ENCODE measurements around the gene OPRL1.
A peak's percentile ranks its signal among the peaks of the same experiment; 100 is the strongest.

The OPRL1 gene

DNA sequence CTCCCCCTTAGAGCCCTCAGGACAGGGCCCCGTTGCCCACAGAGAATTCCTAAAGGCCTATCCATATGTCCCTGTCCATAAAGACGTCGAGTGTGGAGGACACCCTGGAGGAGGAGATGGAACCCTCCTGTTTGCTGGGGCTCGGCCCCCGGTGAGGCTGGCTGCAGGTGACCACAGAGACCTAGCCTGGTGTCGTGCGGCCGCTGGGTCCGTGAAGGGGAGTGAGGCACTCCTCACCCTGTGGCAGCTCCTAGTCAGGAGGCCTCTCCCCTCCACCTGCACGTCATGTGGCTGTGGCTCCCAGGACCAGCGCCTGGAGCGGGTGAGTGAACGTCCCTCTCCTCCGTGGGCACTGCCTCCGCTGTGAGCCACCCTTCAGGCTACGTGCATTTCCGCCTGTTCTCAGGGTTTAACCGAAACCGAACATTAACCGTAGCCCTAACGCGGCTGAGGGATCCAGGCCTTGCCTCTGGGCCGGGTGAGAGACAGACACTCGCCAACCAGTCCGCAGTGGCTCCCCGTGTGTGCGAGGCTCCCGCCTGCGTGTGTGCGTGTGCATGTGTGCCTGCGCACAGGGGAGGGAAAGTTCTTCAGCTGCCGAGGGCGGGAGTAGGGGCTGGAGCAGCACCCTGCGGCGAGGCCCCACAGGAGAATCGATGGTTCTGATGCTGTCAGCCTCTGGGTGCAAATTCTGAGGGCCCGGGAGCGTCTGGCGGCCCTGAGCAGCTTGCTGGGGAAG is 22.8 kb upstream of the OPRL1 start:
- no peak for DNase-seq

DNA sequence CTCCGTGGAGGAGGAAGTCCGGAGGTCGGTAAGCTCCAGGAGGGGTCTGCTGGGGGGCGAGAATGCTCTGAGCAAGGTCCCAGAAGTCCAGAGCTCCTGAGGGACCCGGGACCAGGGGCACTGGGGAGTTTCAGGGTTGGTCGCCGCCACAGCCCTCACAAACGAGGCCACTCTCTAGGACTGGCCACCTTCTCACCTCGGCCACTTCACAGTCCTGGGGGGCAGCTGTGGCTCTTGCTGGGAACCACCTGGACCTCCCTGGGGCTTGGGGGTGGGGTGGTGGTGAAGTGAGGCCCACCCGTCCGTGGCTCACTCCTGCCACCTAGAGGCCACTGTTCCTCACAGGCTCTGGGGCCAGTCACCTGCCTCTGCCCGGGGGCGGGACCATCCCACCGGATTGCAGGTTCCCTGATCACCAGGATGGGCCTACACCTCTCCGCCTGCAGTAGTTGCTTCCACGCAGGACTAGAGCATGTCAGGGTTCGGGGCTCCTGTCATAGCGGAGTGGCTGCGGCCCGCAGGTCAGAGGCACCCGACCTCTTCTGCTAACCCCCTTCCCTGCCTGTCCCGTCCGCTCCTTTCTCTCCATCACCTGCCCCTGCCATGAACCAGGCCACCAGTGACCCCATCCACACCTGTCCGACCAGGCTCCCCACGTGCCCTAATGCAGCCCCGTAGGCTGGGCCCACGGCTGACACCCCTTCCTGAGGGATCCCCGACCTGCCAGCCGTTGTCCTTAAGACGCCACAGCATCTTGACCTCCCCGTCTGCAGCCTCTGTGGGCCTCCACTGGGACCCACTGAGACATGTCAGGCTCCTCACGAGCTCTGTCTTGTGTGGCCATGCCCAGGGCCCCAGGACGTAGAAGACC is 22.0 kb upstream of the OPRL1 start:
- peak; percentile 84 for DNase-seq

DNA sequence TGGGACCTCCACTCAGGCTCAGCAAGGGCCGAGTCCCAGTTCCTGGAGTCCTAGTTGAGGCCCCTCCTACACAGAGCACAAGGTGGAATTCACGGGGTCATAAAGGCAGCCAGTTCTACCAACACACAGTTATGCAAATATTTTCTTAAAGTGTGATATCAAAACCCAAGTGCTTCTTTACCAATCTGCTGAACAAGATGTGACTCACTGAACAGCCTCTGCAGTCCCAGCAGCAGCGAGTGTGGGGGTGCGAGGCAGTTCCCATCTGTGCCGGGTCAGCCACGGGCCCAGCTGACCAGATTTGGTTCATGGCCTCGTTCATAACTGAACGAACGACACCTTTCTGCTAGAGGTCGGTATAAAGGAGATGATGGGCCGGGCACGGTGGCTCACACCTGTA is 21.3 kb upstream of the OPRL1 start:
- DNase-seq: no peak

DNA sequence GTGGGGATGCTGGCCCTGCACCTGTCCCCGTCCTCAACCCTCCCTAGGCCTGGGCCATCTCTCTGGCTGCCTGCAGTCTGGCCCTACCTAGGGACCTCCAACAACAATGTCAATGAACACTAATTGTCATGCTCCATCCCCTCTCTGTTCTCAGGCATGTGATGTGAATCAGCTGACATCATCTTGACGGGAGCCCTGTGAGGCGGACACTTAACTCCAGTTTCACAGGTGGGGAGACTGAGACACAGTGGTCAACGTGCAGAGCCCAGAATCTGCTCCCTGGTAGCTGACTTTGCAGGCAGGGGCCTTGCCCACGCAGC is 17.6 kb upstream of the OPRL1 start:
- DNase-seq: no peak

DNA sequence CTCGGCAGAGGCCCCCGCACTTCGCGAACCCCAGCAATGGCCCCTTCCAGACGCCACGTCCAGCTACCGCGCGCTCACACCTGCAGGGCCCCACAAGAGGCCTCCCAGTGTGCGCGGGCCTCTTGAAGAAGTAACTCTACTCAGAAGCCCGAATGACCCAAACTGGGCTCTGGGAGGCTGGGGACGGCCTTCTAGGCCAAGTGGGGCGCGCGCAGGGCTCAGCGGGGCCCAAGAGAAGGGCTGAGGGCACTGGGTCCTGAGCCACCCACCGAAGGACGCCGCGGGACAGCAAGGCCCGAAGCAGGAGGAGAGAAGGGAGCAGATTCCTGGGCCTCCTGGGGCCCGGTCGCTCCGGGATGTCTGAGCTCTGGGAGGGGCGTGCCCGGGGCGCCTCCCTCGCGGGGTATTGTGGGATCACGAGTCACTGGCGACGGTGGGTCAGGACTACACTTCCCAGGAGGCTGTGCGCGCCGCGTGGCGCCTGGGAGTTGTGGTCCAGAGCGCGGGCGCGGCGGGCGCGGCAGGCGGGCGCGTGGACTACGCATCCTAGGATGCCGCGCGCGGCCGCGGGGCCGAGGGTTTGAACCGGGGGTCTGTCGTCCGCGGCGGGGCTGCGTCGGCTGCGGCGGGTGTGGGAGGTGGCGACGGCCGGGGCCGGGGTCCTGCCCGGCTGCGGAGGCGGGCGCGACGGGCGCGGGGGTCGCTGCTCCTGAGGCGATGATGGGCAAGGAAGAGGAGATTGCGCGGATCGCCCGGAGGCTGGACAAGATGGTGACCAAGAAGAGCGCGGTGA is 17.1 kb upstream of the OPRL1 start, which contains the start of gene TCEA2:
TSS of gene TCEA2 (plus strand) at position 603 of the 793 bp plus-strand sequence. CDS start at position 718, 115 bp downstream.
- DNase-seq: peak; percentile 89

DNA sequence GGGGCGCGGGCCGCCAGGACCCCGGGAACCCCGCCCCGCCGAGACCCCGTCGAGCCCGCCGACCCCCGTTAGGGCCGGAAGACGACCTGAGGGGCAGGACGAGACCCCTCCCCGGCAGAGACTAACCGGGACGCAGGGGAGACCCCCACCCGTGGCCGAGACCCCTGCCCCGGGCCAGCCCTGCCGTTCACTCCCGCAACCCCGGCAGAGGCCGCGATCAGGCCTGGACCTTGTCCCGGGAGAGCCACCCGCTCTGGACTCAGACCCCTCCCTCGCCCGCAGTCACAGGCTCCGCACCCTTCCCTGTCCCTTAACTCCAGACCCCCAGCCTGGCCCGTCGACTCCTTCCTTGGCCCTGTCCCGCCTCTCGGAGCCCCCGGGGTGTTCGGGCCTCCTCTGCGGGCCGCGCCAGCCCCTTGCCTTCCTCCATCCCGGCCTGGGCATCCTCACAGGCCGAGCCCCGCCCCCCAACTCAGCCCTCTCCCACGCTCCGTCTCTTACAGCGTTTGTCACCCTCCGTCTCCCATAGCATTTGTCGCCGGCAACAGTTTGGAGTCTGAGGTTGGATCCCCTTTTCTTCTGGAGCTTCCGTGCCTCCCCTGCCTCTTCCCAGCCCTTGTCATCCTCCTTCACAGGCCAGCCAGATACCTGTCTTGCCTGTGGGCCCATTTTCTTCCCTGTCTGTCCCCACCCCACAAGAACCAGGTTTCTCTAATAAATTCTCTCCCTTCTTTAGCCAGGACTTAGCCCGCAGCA is 16.3 kb upstream of the OPRL1 start:
- no peak for DNase-seq

DNA sequence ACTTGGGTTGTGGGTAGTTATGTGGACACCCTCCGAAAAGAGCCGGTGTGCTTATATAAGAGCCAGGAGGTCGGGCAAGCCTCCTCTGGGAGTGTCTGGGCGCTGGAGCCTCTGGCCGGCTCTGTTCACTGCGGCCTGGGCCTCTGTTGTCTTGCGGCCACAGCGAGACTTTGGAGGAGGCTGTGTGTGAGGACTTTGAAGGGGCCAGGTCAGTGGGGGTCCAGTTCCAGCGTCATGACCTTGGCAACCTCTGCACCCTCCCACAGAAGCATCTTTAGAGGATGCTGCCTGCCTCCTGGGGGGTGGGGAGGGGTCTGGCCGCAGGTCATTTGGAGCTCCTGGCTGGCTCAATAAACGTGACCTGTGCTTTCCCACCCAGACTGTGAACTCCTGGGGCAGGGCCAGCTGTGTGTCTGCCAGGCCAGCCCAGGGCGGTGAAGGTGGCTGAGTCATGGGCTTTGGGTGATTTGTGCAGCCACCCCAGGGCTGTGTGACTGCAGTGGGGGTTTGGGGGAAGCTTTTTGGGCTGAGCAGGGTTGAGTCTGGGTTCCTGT is 15.7 kb upstream of the OPRL1 start:
- DNase-seq: no peak

DNA sequence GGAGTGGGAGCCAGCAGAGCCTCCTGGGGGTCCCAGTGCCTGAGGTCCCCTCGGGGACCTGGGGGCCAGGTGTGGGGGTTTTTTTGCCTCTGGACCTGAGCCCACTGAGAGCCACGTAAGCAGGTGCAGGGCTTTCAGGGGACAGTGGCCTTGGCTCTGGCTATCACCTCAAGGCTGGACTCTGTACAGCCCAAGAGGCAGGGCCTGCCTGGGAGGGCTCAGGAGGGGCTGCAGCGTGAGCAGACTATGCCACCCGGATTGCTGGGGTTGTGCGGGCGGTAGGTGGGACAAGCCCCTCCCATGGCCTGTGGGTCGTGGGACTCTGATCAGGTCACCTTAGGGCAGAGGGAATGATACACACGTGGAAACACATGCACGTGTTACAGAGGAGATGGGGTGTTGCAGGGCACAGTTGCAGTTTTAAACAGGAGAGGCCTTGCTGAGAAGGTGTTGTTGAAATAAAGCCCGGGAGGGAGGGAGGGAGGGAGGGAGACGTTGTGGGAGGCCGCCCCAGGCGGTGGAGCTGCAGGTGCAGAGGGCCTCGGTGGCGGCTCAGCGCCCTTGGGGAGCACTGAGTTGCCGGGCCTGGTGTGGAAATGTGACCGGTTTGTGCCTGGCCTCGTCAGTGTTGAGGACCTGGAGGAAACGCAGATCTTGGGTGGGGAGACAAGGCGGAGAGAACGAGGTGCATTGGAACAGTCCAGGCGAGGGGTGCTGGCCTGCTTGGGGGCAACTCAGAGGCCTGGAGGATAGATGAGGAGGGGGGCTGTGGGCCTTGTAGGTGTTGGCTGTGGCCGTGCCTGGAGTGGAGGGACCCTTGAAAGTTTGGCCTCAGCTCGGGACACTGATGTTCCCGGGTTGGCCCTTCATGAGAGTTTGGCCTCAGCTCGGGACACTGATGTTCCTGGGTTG is 14.6 kb upstream of the OPRL1 start:
- no peak for DNase-seq

DNA sequence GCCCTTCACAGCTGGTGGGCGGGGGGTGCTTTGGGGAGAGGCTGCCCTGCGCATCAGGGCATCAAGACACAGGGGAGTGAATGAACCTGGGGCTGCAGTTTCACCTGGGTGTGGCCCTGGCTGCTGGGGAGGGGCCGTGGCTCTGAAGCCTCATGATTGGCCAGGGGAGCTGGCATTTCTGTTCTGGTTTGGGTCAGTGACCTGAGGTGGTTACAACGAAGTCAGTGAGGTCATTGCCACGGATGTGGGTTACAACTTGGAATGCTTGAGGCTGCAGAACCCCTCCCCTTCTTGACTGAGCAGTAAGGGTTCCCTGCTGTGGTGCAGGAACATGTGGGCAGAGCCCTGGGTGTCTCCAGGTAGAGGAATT is 13.9 kb upstream of the OPRL1 start:
- peak; percentile 66 for DNase-seq

DNA sequence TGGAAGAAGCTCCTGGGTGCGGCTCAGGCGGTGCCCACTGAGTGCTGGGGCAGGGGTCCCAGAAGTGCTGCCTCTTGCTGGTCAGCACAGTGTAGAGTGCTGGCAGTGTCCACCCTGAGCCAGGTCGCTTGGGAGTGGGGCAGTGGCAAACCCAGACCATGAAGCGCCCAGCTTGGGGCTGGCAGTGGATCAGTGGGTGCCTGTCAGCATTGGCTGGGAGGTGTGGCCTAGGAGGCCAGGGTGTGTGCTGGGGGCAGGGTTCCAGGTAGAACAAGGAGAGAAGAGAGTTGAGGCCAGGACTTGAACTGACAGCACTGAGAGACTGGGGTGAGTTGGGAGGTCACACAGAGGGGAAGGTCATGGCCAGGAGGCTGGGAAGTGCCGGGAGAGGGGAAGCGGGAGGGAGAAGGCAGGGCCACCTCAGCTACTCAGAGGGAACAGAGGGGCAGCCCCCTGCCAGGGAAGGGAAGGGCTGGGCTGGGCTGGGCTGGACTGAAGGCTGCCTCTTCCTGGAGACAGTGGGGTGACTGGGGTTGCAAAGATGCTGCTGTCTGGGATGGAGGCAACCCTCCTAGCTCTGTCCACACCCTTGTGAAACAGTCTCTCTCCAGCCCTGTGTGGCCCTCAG is 12.8 kb upstream of the OPRL1 start:
- DNase-seq: no peak

DNA sequence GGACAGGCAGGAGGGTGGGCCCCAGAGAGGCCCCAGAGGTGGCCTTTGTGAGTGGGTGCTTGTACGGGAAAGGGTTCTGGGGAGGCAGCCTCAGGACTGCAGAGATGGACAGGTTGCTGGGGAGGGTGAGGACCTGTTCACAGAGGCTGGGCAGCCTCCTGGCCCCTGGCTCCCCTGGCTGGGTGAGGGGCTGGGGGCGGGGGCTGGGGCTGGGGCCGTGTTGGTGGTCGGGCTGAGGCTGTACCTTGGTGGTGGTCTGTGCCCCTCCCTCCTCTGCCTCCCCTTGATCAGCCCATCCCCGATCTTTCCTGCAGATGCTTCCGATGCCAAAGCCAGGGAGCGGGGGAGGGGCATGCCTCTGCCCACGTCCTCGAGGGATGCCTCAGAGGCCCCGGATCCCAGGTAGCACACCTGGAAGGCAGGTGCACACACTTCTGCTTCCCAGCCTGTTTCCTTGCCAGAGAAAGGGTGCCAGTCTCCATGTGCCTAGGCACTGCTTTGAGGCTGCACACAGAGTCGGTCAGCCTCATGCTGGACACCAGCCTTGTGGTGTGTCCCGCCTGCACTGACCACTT is 12.1 kb upstream of the OPRL1 start:
- no peak for DNase-seq

DNA sequence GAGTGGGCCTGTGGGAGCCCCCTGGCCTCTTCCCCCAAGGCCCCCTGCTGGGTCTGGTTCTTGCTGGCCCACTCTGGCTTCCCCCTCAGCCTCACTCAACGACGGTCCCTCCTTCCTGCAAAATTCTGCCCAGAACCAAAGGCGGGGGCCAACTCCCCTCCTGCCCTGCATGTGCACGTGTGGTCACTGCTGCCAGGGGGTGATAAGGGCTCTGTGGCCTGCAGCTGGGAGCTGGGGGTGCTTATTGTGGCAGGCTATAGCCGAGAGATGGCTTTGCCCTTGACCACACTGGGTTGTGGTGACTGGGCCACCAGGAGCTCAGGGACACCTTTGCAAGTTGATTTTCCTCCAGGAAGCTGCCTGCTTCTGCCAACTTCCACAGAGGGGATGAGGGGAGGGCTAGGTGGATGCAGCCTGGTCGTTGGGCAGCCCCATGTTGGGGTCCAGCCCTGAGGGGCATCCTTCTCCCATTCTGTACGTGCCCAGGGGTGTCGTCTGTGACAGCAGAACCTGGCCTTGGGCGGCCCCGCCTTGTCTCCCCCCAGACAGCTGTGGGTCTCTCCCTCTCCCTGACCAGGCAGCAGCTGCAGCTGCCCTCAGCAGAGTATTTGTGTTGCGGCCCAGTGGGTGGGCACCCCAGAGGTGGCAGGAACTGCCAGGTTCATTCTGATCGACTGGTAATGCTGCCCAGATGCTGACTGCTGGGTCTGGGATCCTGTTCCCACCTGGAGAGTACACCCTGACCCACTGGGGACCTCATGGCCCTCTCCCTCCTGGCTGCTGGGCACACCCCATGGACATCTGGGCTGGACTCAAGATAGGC is 11.3 kb upstream of the OPRL1 start:
- no peak for DNase-seq

DNA sequence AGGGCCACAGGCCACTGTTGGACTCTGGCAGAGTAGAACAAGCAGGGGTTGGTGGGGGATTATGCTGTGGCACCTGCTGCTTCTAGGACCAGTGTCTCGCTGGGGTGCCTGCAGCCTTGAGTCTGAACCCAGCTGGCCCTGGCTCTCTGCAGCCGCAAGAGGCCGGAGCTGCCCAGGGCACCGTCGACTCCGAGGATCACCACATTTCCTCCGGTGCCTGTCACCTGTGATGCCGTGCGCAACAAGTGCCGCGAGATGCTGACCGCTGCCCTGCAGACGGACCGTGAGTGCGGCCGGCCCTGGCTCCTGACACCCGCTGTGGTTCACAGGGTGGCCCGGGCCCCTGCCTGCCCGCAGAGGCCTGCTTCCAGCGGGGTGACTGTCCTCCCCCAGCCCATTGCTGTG is 10.7 kb upstream of the OPRL1 start:
- no peak for DNase-seq

DNA sequence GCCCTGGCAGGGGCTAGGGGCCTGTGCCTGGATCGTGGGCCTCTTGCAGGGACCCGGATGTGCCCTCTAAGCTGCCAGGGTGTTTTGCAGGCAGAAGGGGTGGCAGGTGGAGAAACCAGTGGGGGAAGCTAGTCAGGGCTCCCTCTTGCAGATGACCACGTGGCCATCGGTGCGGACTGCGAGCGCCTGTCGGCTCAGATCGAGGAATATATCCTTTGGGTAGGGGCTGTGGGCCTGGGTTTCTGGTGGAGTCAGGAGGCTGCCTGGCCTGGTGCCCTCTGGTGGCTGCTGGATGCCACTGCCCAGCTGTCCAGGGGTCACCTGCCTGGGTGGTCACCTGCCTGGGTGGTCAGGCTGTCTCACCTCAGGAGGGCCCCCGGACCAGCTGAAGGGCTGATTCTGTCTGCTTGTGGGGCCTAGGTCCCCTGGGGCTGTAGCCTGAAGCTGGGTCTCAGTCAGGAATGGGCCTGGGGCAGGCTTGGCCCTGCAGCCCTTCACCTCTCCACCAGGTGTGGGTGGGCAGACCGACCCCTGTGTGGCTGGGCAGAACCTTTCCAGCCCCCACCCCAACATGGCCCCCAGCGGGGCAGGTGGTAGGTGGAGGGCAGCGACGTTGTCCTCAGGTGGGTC is 10.2 kb upstream of the OPRL1 start:
- DNase-seq: no peak

DNA sequence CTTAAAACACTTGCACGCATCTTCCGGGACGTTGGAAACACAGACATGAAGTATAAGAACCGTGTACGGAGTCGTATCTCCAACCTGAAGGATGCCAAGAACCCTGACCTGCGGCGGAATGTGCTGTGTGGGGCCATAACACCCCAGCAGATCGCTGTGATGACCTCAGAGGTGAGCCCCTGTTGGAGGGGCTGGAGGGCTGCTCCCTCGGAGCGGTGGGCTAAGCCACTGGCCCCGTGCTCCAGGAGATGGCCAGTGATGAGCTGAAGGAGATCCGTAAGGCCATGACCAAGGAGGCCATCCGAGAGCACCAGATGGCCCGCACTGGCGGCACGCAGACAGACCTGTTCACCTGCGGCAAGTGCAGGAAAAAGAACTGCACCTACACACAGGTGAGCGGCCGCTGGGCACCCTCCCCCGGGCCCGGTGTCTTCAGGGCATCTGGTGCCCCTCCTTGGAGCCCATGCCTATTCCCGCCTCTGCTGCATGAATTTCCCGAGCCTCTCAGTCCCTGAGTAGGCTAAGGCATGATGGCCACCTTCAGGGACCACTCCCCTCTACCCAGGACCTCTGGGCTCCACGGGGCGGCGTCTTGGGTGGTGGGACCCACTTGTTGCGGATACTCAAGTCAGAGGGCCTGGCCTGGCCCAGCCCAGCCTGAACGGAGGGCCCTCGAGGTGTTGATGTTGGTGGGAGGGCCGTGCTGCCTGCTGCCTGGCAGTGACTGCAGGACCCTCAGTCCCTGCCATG is 9.5 kb upstream of the OPRL1 start:
- DNase-seq: no peak

DNA sequence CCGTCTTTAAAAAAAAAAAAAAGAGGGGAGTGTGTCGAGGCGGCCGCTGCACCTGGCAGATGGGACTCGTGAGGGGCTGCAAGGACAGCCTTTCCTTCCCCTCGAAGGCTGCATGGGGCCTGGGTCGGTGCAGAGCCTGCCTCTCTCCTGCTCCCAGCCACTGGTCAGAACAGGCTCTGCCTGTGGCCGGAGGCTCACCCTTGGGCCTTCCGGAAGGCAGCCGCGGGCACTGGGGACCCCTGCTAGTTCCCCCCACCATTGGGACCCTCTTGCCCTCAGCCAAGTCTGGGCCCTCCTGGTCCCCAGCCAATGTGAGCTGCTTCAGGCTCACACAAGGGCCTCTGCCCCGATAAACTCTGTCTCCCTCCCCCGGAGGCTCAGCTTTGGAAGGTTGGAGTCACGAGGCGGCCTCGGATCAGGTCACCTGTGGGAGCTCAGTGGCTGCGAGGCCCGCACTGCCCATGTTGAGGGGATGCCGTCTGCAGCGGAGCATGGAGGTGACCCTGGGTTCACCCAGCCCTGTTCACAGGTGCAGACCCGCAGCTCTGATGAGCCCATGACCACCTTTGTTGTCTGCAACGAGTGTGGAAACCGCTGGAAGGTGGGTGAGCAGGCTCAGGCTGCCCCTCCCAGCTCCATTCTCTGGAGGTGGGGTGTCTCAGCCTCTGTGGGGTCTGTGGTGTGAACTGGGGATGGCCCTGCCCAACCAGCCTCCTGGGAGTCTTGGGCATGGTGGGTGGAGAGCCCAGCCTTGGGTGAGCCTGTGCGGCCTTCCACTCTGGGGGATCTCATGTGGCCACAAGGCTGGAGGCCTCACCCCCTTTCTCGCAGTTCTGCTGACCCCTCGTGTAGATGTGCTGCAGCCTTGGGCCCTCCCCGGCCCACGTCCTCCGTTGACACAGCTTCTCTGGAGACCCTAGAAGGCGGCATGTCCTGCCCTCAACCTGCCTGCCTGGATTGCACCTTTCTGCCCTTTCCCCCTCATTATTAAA is 8.2 kb upstream of the OPRL1 start:
- DNase-seq: no peak

DNA sequence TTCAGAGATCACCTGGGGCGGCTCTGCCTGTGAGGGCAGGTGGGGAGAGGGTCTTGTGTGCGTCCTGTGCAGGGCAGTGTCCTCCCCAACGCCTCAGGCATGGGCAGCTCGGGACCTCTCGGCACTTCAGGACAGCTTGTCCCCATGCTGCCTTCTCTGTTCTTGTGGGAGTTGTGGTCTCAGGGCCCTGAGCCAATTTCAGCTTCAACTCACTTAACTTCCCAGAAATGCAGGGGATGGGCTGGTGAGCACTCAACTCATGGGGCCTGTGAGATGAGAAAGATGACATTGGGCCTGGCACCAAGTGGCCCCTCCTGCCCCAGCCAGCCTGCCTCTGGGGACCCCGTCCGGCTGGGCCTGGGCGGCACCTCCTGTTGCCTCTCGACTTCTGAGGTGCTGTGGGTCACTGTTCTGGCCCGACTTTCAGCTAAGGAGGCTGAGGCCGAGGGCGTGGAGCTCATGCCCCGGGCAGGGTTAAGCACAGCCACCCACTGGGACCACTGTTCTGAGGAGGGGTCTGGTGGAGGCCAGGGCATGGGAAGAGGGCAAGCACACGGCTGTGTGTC is 7.3 kb upstream of the OPRL1 start:
- no peak for DNase-seq

Measured in activated CD4-positive, CD25-positive, alpha-beta regulatory T cell treated with anti-CD3 and anti-CD28 coated beads, Interleukin-2, amount 50 U/mL, for 72 hours (primary cell).